ENCODE results near the gene LEKR1. TPM values are rescaled to one million over a fixed set of nuclear protein-coding genes. Genes with fewer than 3 reads are reported as not detected.

LEKR1 gene
- total RNA-seq, 1 donor from 2014 or later = 0.57 TPM

GRCh38 chr3:157078131-157078810 lies 252.1 kb downstream of the LEKR1 start:
- intact Hi-C loops (cut with micrococcal nuclease) = no loop called here
- H3K27me3 Mint-ChIP-seq (ENCODE audit: insufficient read depth) = no peaks in the 10 kb centered on the region
- no peaks in the 10 kb centered on the region for H3K36me3 Mint-ChIP-seq (ENCODE audit: low read depth)
- peaks cover 49% of the 10 kb centered on the region for H3K4me1 Mint-ChIP-seq (ENCODE audit: low read depth)
- no peak overlapping the region for H3K4me3 Mint-ChIP-seq
- H3K9me3 Mint-ChIP-seq = no peaks in the 10 kb centered on the region
- no peak for DNase-seq (ENCODE audit: low spot score)
- H3K27ac Mint-ChIP-seq = no peak overlapping the region

GRCh38 chr3:157078811-157079185 lies 252.6 kb downstream of the LEKR1 start:
- no peak for DNase-seq (ENCODE audit: low spot score)
- H3K4me1 Mint-ChIP-seq (ENCODE audit: low read depth) = peaks cover 49% of the 10 kb centered on the region
- no peaks in the 10 kb centered on the region for H3K9me3 Mint-ChIP-seq
- H3K27me3 Mint-ChIP-seq (ENCODE audit: insufficient read depth) = no peaks in the 10 kb centered on the region
- no peak overlapping the region for H3K4me3 Mint-ChIP-seq
- H3K27ac Mint-ChIP-seq = no peak overlapping the region
- intact Hi-C loops (cut with micrococcal nuclease) = no loop called here
- H3K36me3 Mint-ChIP-seq (ENCODE audit: low read depth) = no peaks in the 10 kb centered on the region

GRCh38 chr3:157079676-157080369 lies 253.7 kb downstream of the LEKR1 start:
- intact Hi-C loops (cut with micrococcal nuclease) = loop anchor here (2.0 kb wide), 1 partner anchor 525 kb away; the partner anchor contains the start of gene SSR3
- DNase-seq (ENCODE audit: low spot score) = no peak
- Mint-ChIP-seq H3K27me3 (ENCODE audit: insufficient read depth) (no peaks in the 10 kb centered on the region), H3K36me3 (ENCODE audit: low read depth) (no peaks in the 10 kb centered on the region), H3K4me3 (no peak overlapping the region), H3K27ac (no peak overlapping the region), H3K9me3 (no peaks in the 10 kb centered on the region), H3K4me1 (ENCODE audit: low read depth) (peaks cover 48% of the 10 kb centered on the region)

DNA sequence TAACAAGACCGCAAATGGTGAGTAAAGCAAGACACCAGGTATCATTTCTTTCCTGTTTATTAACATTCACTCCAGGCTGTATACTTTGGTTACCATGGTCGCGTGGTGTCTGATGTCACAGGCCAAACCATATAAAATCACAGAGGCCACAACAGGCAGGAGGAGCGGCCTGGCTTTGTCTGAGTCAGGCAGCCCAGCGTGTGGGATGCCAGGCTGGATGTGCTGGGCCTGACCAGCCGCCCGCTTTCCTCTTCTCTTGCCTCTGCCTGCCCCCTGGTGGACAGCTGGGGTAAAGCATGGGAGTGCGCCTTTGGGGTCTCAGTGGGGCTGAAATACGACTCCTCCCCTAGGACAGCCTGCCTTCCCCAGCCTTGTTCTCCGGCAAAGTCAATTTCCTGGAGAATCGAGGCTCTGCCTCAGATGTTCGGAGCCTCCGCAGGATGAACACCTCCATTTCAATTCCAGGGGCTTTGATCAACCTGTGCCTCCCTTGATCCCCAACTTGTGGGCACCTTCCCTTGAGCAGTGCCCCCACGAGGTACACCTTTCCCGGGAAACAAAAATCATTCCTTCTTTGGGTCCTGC lies 255.6 kb downstream of the LEKR1 start:
- intact Hi-C loops (cut with micrococcal nuclease) = loop anchor here (1.0 to 2.0 kb wide), 6 partner anchors 49 to 930 kb away; partner anchors contain the start of genes SSR3 and TIPARP

DNA sequence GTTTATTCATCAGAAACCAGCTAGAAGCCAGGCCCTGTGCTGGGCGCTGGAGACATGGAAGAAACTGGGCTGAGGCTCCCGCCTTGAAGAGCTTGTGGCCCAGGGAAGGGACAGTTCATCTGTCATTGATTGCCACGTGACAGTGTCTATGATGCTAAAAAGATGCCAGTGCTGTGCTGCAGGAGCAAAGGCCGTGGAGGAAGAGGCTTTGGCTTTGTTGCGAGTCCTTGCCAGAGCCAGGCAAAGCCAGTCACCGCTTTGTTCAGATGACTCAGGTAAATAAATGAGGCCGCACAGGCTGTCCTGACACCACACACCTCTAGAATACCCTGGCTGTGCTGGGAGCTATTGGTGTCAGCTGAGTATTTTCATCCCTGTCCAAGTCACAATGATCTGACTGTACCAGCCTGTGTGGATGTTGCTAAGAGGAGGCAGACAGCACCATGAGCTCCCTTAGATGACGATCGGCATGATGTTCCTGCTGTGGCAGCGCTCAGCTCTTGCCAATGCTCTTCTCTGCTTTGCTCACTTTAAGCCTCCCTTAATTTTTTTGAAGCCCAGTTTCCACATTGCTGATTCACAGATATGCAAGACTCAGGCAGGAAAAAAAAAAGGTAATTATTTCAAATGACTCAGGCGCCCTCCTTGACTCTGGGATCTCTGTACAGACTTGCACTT lies 256.3 kb downstream of the LEKR1 start:
- Mint-ChIP-seq H3K27ac (no peak overlapping the region), H3K27me3 (ENCODE audit: insufficient read depth) (no peaks in the 10 kb centered on the region), H3K9me3 (no peaks in the 10 kb centered on the region), H3K4me3 (no peak overlapping the region), H3K4me1 (ENCODE audit: low read depth) (peaks cover 50% of the 10 kb centered on the region), H3K36me3 (ENCODE audit: low read depth) (no peaks in the 10 kb centered on the region)
- no peak for DNase-seq (ENCODE audit: low spot score)
- intact Hi-C loops (cut with micrococcal nuclease) = no loop called here

More for the DNA sequence above, 255.6 kb downstream of the LEKR1 start:
- H3K9me3 Mint-ChIP-seq = no peaks in the 10 kb centered on the region
- DNase-seq (ENCODE audit: low spot score) = peak; percentile 73
- no peak overlapping the region for H3K4me3 Mint-ChIP-seq
- no peaks in the 10 kb centered on the region for H3K36me3 Mint-ChIP-seq (ENCODE audit: low read depth)
- H3K27me3 Mint-ChIP-seq (ENCODE audit: insufficient read depth) = no peaks in the 10 kb centered on the region
- H3K27ac Mint-ChIP-seq = no peak overlapping the region
- peaks cover 46% of the 10 kb centered on the region for H3K4me1 Mint-ChIP-seq (ENCODE audit: low read depth)

- Mint-ChIP-seq H3K4me1 (ENCODE audit: low read depth) (peaks cover 53% of the 10 kb centered on the region), H3K9me3 (no peaks in the 10 kb centered on the region)
- intact Hi-C loops (cut with micrococcal nuclease) = no loop called here
These were observed 257.7 kb downstream of the LEKR1 start for GRCh38 chr3:157083824-157084223.

GRCh38 chr3:157086060-157086750 lies 260.1 kb downstream of the LEKR1 start:
- Mint-ChIP-seq H3K36me3 (ENCODE audit: low read depth) (peaks cover 5% of the 10 kb centered on the region), H3K9me3 (peaks cover 4% of the 10 kb centered on the region), H3K27ac (no peak overlapping the region), H3K4me1 (ENCODE audit: low read depth) (peaks cover 73% of the 10 kb centered on the region), H3K4me3 (no peak overlapping the region), H3K27me3 (ENCODE audit: insufficient read depth) (no peaks in the 10 kb centered on the region)
- intact Hi-C loops (cut with micrococcal nuclease) = no loop called here
- DNase-seq (ENCODE audit: low spot score) = no peak

More at GRCh38 chr3:157083824-157084223, 257.7 kb downstream of the LEKR1 start:
- H3K4me3 Mint-ChIP-seq = no peak overlapping the region
- no peaks in the 10 kb centered on the region for H3K36me3 Mint-ChIP-seq (ENCODE audit: low read depth)
- no peaks in the 10 kb centered on the region for H3K27me3 Mint-ChIP-seq (ENCODE audit: insufficient read depth)
- DNase-seq (ENCODE audit: low spot score) = no peak
- H3K27ac Mint-ChIP-seq = no peak overlapping the region

- H3K4me3 Mint-ChIP-seq = no peak overlapping the region
- peaks cover 72% of the 10 kb centered on the region for H3K4me1 Mint-ChIP-seq (ENCODE audit: low read depth)
- peaks cover 4% of the 10 kb centered on the region for H3K9me3 Mint-ChIP-seq
- DNase-seq (ENCODE audit: low spot score) = no peak
- H3K27ac Mint-ChIP-seq = no peak overlapping the region
- H3K27me3 Mint-ChIP-seq (ENCODE audit: insufficient read depth) = no peaks in the 10 kb centered on the region
- intact Hi-C loops (cut with micrococcal nuclease) = no loop called here
- H3K36me3 Mint-ChIP-seq (ENCODE audit: low read depth) = peaks cover 5% of the 10 kb centered on the region
These were observed 260.6 kb downstream of the LEKR1 start for GRCh38 chr3:157086775-157087174.

DNA sequence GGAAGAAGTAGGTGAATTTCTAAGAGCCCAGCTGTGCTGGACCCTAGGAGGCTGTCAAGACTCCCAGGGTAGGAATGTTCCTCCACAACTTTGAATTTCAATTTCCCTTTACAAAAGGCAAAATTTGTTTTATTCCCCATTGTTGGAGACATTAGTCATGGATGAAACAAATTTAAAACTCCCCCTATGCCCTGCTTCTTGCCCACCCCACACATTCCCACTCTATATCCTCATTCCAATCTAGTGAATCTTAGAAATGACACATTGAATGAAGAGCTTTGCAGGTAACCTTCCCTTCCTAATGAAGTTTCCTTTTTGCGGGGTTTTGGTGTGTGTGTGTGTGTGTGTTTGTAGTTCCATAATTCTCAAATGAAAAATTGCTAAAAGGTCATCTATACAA lies 261.2 kb downstream of the LEKR1 start:
- DNase-seq (ENCODE audit: low spot score) = no peak
- Mint-ChIP-seq H3K27ac (no peak overlapping the region), H3K4me1 (ENCODE audit: low read depth) (peaks cover 72% of the 10 kb centered on the region), H3K9me3 (peaks cover 4% of the 10 kb centered on the region), H3K27me3 (ENCODE audit: insufficient read depth) (no peaks in the 10 kb centered on the region), H3K4me3 (no peak overlapping the region), H3K36me3 (ENCODE audit: low read depth) (peaks cover 5% of the 10 kb centered on the region)
- intact Hi-C loops (cut with micrococcal nuclease) = no loop called here

GRCh38 chr3:157087780-157088600 lies 261.8 kb downstream of the LEKR1 start:
- intact Hi-C loops (cut with micrococcal nuclease) = loop anchor here (1.0 to 2.0 kb wide), 7 partner anchors 40 to 1233 kb away; partner anchors contain the start of genes CCNL1, SLC33A1 and SSR3
- no peaks in the 10 kb centered on the region for H3K27me3 Mint-ChIP-seq (ENCODE audit: insufficient read depth)
- H3K4me3 Mint-ChIP-seq = peak overlapping the region; percentile 70
- DNase-seq (ENCODE audit: low spot score) = no peak
- H3K9me3 Mint-ChIP-seq = peaks cover 4% of the 10 kb centered on the region
- peak overlapping the region; percentile 93 for H3K27ac Mint-ChIP-seq
- H3K4me1 Mint-ChIP-seq (ENCODE audit: low read depth) = peaks cover 74% of the 10 kb centered on the region
- peaks cover 5% of the 10 kb centered on the region for H3K36me3 Mint-ChIP-seq (ENCODE audit: low read depth)

GRCh38 chr3:157088601-157089454 lies 262.7 kb downstream of the LEKR1 start:
- DNase-seq (ENCODE audit: low spot score) = peak; percentile 93
- peaks cover 76% of the 10 kb centered on the region for H3K4me1 Mint-ChIP-seq (ENCODE audit: low read depth)
- peak overlapping the region; percentile 70 for H3K4me3 Mint-ChIP-seq
- H3K9me3 Mint-ChIP-seq = peaks cover 4% of the 10 kb centered on the region
- intact Hi-C loops (cut with micrococcal nuclease) = loop anchor here (1.0 to 2.0 kb wide), 12 partner anchors 14 to 1234 kb away; partner anchors contain the start of genes CCNL1, SLC33A1, SSR3 and TIPARP
- peaks cover 5% of the 10 kb centered on the region for H3K36me3 Mint-ChIP-seq (ENCODE audit: low read depth)
- H3K27ac Mint-ChIP-seq = peak overlapping the region; percentile 93
- no peaks in the 10 kb centered on the region for H3K27me3 Mint-ChIP-seq (ENCODE audit: insufficient read depth)
